ENCODE results near the gene PLG. TPM values are rescaled to one million over a fixed set of nuclear protein-coding genes. Genes with fewer than 3 reads are reported as not detected.
"Not testable (repeated sequence)": the region's sequence is repeated elsewhere in the genome, so short reads cannot be mapped to it uniquely, and the experiment has no call there.

PLG gene
- total and polyA plus RNA-seq, 2 of the 4 experiments (the other 2 are of a cell fraction) = not detected

- H4K5ac ChIP-seq (ENCODE audit: low read depth, low read length) = no peak overlapping the region
- WGBS, 2 experiments (ENCODE audit: extremely low coverage in 2 of 2, insufficient read length in 1 of 2) = 40% methylated on average over 2 of the region's 2 CpGs; no CpG with 5 or more reads in 1 of the 2 experiments
- no peak overlapping the region for H2AK5ac ChIP-seq (ENCODE audit: low read depth, low read length)
- H3K79me1 ChIP-seq (ENCODE audit: low read depth in 1 of 2, low read length in 2 of 2) = no peaks in the 10 kb centered on the region
- BruUV-seq (replicated peaks) = no TSS peak
- peaks cover 23% of the 10 kb centered on the region for H3K9me3 ChIP-seq (ENCODE audit: control insufficient read depth, insufficient read depth, low read length)
- H3K27ac ChIP-seq (ENCODE audit: insufficient read depth, low read length) = no peak overlapping the region
- no peak overlapping the region for H3K4me2 ChIP-seq (ENCODE audit: low read depth, low read length)
- intact Hi-C loops (cut with micrococcal nuclease) (no loop called here), dilution Hi-C loops (cut with HindIII; ENCODE audit: low sequenced_read_pairs, unreplicated experiment) (no loop called here), in situ Hi-C loops (cut with MboI; ENCODE audit: low sequenced_read_pairs) (no loop called here)
- no peak overlapping the region for H3K4ac ChIP-seq (ENCODE audit: low read depth, low read length)
- H3K23ac ChIP-seq (ENCODE audit: low read depth, low read length) = no peak overlapping the region
- ChIA-PET POLR2A (ENCODE audit: unreplicated experiment) (no interaction called here), CTCF (no interaction called here)
- no peaks in the 10 kb centered on the region for H3K4me1 ChIP-seq (ENCODE audit: control insufficient read depth, insufficient read depth, low read length)
- no peak overlapping the region for H3K4me3 ChIP-seq (ENCODE audit: insufficient read depth, low read depth, low read length)
- H3K18ac ChIP-seq (ENCODE audit: low read depth, low read length) = no peak overlapping the region
- peak overlapping the region; percentile 39 for H2BK5ac ChIP-seq (ENCODE audit: low read depth, low read length, poor library complexity, severe bottlenecking)
- no peak overlapping the region for H2BK120ac ChIP-seq (ENCODE audit: low read depth, low read length)
- no peaks in the 10 kb centered on the region for H3K36me3 ChIP-seq (ENCODE audit: control insufficient read depth, insufficient read depth, low read length)
- H2AFZ ChIP-seq (replicated peaks; ENCODE audit: low read length, poor library complexity) = no peak overlapping the region
- no peak overlapping the region for H2AK9ac ChIP-seq (replicated peaks; ENCODE audit: low read depth, low read length, poor library complexity)
- H4K91ac ChIP-seq (ENCODE audit: insufficient read depth, low read depth, low read length) = no peak overlapping the region
- no peak for ATAC-seq (ENCODE audit: low read depth)
- no peak overlapping the region for H2BK15ac ChIP-seq (ENCODE audit: low read depth, low read length)
- TF ChIP-seq BHLHE40 (IDR thresholded peaks at IDR 0.05; ENCODE audit: low read depth, low read length) = no peak
- TF ChIP-seq FOS (IDR thresholded peaks at IDR 0.05; ENCODE audit: low read depth, low read length) = no peak
- TF ChIP-seq, protein P1, sequence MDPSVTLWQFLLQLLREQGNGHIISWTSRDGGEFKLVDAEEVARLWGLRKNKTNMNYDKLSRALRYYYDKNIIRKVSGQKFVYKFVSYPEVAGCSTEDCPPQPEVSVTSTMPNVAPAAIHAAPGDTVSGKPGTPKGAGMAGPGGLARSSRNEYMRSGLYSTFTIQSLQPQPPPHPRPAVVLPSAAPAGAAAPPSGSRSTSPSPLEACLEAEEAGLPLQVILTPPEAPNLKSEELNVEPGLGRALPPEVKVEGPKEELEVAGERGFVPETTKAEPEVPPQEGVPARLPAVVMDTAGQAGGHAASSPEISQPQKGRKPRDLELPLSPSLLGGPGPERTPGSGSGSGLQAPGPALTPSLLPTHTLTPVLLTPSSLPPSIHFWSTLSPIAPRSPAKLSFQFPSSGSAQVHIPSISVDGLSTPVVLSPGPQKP (IDR thresholded peaks at IDR 0.05; ENCODE audit: borderline replicate concordance, low read depth, low read length) = no peak
- TF ChIP-seq POLR2A (IDR thresholded peaks at IDR 0.05; ENCODE audit: low read depth, low read length) = no peak
- H3K9ac ChIP-seq (ENCODE audit: low read depth, low read length) = no peak overlapping the region
- H3K9me1 ChIP-seq (ENCODE audit: insufficient read depth, low read length) = no peaks in the 10 kb centered on the region
- H4K20me1 ChIP-seq (ENCODE audit: insufficient read depth, low read length) = no peaks in the 10 kb centered on the region
- no peaks in the 10 kb centered on the region for H3K27me3 ChIP-seq (ENCODE audit: control insufficient read depth, insufficient read depth, low read length)
- H4K8ac ChIP-seq (ENCODE audit: low read depth in 2 of 2, low read length in 2 of 2) = no peak overlapping the region
- no peak for DNase-seq
- no peak overlapping the region for H2BK20ac ChIP-seq (ENCODE audit: low read depth, low read length)
- H3K56ac ChIP-seq (ENCODE audit: extremely low read depth, insufficient read depth, low read length) = no peak overlapping the region
- H3K14ac ChIP-seq (replicated peaks; ENCODE audit: low read depth, low read length) = no peak overlapping the region
Measured at GRCh38 chr6:160668589-160668988, 33.5 kb upstream of the PLG start.

- H2AK5ac ChIP-seq (ENCODE audit: low read depth, low read length); H3K23ac ChIP-seq (ENCODE audit: low read depth, low read length); POLR2A ChIA-PET (ENCODE audit: unreplicated experiment); intact Hi-C loops (cut with micrococcal nuclease); H3K4me1 ChIP-seq (ENCODE audit: control insufficient read depth, insufficient read depth, low read length); H3K27me3 ChIP-seq (ENCODE audit: control insufficient read depth, insufficient read depth, low read length); H3K4me3 ChIP-seq (ENCODE audit: insufficient read depth, low read depth, low read length); H3K36me3 ChIP-seq (ENCODE audit: control insufficient read depth, insufficient read depth, low read length); H3K4ac ChIP-seq (ENCODE audit: low read depth, low read length); H3K9ac ChIP-seq (ENCODE audit: low read depth, low read length); H2AK9ac ChIP-seq (replicated peaks; ENCODE audit: low read depth, low read length, poor library complexity); H3K56ac ChIP-seq (ENCODE audit: extremely low read depth, insufficient read depth, low read length); H3K18ac ChIP-seq (ENCODE audit: low read depth, low read length); BruUV-seq (replicated peaks); H3K9me1 ChIP-seq (ENCODE audit: insufficient read depth, low read length); H4K8ac ChIP-seq (ENCODE audit: low read depth in 2 of 2, low read length in 2 of 2); H4K5ac ChIP-seq (ENCODE audit: low read depth, low read length); in situ Hi-C loops (cut with MboI; ENCODE audit: low sequenced_read_pairs); H4K91ac ChIP-seq (ENCODE audit: insufficient read depth, low read depth, low read length); H3K14ac ChIP-seq (replicated peaks; ENCODE audit: low read depth, low read length); H2BK120ac ChIP-seq (ENCODE audit: low read depth, low read length); H2BK20ac ChIP-seq (ENCODE audit: low read depth, low read length); dilution Hi-C loops (cut with HindIII; ENCODE audit: low sequenced_read_pairs, unreplicated experiment); CTCF ChIA-PET; H3K4me2 ChIP-seq (ENCODE audit: low read depth, low read length); H4K20me1 ChIP-seq (ENCODE audit: insufficient read depth, low read length); DNase-seq; H2BK5ac ChIP-seq (ENCODE audit: low read depth, low read length, poor library complexity, severe bottlenecking); H3K27ac ChIP-seq (ENCODE audit: insufficient read depth, low read length); H2BK15ac ChIP-seq (ENCODE audit: low read depth, low read length); H3K79me1 ChIP-seq (ENCODE audit: low read depth in 1 of 2, low read length in 2 of 2); ATAC-seq (ENCODE audit: low read depth); H2AFZ ChIP-seq (replicated peaks; ENCODE audit: low read length, poor library complexity): not testable (repeated sequence)
- 29% methylated on average over 1 of the region's 5 CpGs; no CpG with 5 or more reads in 1 of the 2 experiments for WGBS, 2 experiments (ENCODE audit: extremely low coverage in 2 of 2, insufficient read length in 1 of 2)
- H3K9me3 ChIP-seq (ENCODE audit: control insufficient read depth, insufficient read depth, low read length) = peaks cover 10% of the 10 kb centered on the region
Measured at GRCh38 chr6:160676418-160676817, 25.6 kb upstream of the PLG start.

All from IMR-90 (cell line).